Measurements from ENCODE around the gene WASF3.

WASF3 gene

DNA sequence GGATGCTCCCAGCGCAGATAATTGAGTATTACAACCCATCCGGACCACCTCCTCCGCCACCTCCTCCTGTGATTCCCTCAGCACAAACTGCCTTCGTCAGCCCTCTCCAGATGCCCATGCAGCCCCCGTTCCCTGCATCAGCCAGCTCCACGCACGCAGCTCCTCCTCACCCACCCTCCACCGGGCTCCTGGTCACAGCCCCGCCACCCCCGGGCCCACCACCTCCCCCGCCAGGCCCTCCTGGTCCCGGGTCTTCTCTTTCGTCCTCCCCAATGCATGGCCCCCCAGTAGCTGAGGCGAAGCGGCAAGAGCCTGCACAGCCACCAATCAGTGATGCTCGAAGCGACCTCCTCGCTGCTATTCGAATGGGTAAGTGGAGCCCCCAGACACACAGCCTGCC lies 125.1 kb downstream of the WASF3 start:
- no peak overlapping the region for H3K4me3 ChIP-seq (ENCODE audit: low read length)
- H3K9ac ChIP-seq (ENCODE audit: low read length), result no peak overlapping the region
- peaks cover 89% of the 10 kb centered on the region for H3K36me3 ChIP-seq (ENCODE audit: control insufficient read depth, insufficient read depth, low read length, severe bottlenecking)
- no peak for DNase-seq (ENCODE audit: low read depth)
- no peaks in the 10 kb centered on the region for H3K27me3 ChIP-seq (replicated peaks; ENCODE audit: control insufficient read depth, insufficient read depth, low read length)
- peaks cover 21% of the 10 kb centered on the region for H3K4me1 ChIP-seq (ENCODE audit: control insufficient read depth, insufficient read depth, low read length)
- no peaks in the 10 kb centered on the region for H3K9me3 ChIP-seq (ENCODE audit: control insufficient read depth, low read length)

GRCh38 chr13:26685606-26686005 lies 128.1 kb downstream of the WASF3 start:
- Histone ChIP-seq H3K9ac (ENCODE audit: low read length) (no peak overlapping the region), H3K9me3 (ENCODE audit: control insufficient read depth, low read length) (peaks cover 2% of the 10 kb centered on the region), H3K27me3 (replicated peaks; ENCODE audit: control insufficient read depth, insufficient read depth, low read length) (no peaks in the 10 kb centered on the region), H3K4me1 (ENCODE audit: control insufficient read depth, insufficient read depth, low read length) (peaks cover 2% of the 10 kb centered on the region), H3K36me3 (ENCODE audit: control insufficient read depth, insufficient read depth, low read length, severe bottlenecking) (peaks cover 97% of the 10 kb centered on the region), H3K4me3 (ENCODE audit: low read length) (no peak overlapping the region)
- DNase-seq (ENCODE audit: low read depth), result no peak

GRCh38 chr13:26686285-26686684 lies 128.8 kb downstream of the WASF3 start:
- no peak overlapping the region for H3K4me3 ChIP-seq (ENCODE audit: low read length)
- H3K27me3 ChIP-seq (replicated peaks; ENCODE audit: control insufficient read depth, insufficient read depth, low read length), result no peaks in the 10 kb centered on the region
- H3K9ac ChIP-seq (ENCODE audit: low read length), result no peak overlapping the region
- no peak for DNase-seq (ENCODE audit: low read depth)
- peaks cover 2% of the 10 kb centered on the region for H3K4me1 ChIP-seq (ENCODE audit: control insufficient read depth, insufficient read depth, low read length)
- peaks cover 9% of the 10 kb centered on the region for H3K9me3 ChIP-seq (ENCODE audit: control insufficient read depth, low read length)
- H3K36me3 ChIP-seq (ENCODE audit: control insufficient read depth, insufficient read depth, low read length, severe bottlenecking), result peaks cover 92% of the 10 kb centered on the region

DNA sequence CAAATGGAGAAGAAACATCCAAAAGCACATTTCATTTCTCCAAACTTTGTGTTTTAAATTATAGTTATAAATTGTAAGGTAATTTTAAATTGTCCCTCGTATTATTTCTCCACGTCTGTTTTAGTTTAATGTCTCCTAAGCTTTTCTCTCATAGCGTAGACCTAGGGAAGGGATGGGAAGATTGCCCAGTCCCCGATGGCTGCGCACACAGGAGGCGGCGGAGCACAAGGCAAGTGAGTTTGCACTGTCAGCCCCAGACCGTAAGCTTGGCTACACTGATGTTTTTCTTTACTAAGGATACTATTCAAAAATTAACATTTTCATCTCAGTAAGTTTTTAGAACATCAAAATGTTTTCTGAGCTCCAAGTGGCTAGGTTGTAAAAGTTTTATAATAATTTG lies 130.8 kb downstream of the WASF3 start:
- DNase-seq (ENCODE audit: low read depth), result no peak
- peaks cover 9% of the 10 kb centered on the region for H3K9me3 ChIP-seq (ENCODE audit: control insufficient read depth, low read length)
- H3K4me3 ChIP-seq (ENCODE audit: low read length), result no peak overlapping the region
- no peak overlapping the region for H3K9ac ChIP-seq (ENCODE audit: low read length)
- no peaks in the 10 kb centered on the region for H3K27me3 ChIP-seq (replicated peaks; ENCODE audit: control insufficient read depth, insufficient read depth, low read length)
- peaks cover 2% of the 10 kb centered on the region for H3K4me1 ChIP-seq (ENCODE audit: control insufficient read depth, insufficient read depth, low read length)
- H3K36me3 ChIP-seq (ENCODE audit: control insufficient read depth, insufficient read depth, low read length, severe bottlenecking), result peaks cover 81% of the 10 kb centered on the region

GRCh38 chr13:26688980-26689379 lies 131.5 kb downstream of the WASF3 start:
- Histone ChIP-seq H3K36me3 (ENCODE audit: control insufficient read depth, insufficient read depth, low read length, severe bottlenecking) (peaks cover 80% of the 10 kb centered on the region), H3K4me3 (ENCODE audit: low read length) (no peak overlapping the region), H3K9ac (ENCODE audit: low read length) (no peak overlapping the region), H3K9me3 (ENCODE audit: control insufficient read depth, low read length) (peaks cover 9% of the 10 kb centered on the region), H3K27me3 (replicated peaks; ENCODE audit: control insufficient read depth, insufficient read depth, low read length) (no peaks in the 10 kb centered on the region), H3K4me1 (ENCODE audit: control insufficient read depth, insufficient read depth, low read length) (peaks cover 2% of the 10 kb centered on the region)
- no peak for DNase-seq (ENCODE audit: low read depth)

GRCh38 chr13:26693749-26694463 lies 136.4 kb downstream of the WASF3 start:
- no peak for DNase-seq (ENCODE audit: low read depth)
- Histone ChIP-seq H3K4me1 (ENCODE audit: control insufficient read depth, insufficient read depth, low read length) (peaks cover 15% of the 10 kb centered on the region), H3K36me3 (ENCODE audit: control insufficient read depth, insufficient read depth, low read length, severe bottlenecking) (peaks cover 39% of the 10 kb centered on the region), H3K4me3 (ENCODE audit: low read length) (no peak overlapping the region), H3K9ac (ENCODE audit: low read length) (no peak overlapping the region), H3K9me3 (ENCODE audit: control insufficient read depth, low read length) (peaks cover 9% of the 10 kb centered on the region), H3K27me3 (replicated peaks; ENCODE audit: control insufficient read depth, insufficient read depth, low read length) (no peaks in the 10 kb centered on the region)

GRCh38 chr13:26694609-26695359 lies 137.3 kb downstream of the WASF3 start:
- Histone ChIP-seq H3K27me3 (replicated peaks; ENCODE audit: control insufficient read depth, insufficient read depth, low read length) (no peaks in the 10 kb centered on the region), H3K9me3 (ENCODE audit: control insufficient read depth, low read length) (peaks cover 9% of the 10 kb centered on the region), H3K9ac (ENCODE audit: low read length) (no peak overlapping the region), H3K36me3 (ENCODE audit: control insufficient read depth, insufficient read depth, low read length, severe bottlenecking) (peaks cover 30% of the 10 kb centered on the region), H3K4me3 (ENCODE audit: low read length) (no peak overlapping the region), H3K4me1 (ENCODE audit: control insufficient read depth, insufficient read depth, low read length) (peaks cover 15% of the 10 kb centered on the region)
- DNase-seq (ENCODE audit: low read depth), result no peak

DNA sequence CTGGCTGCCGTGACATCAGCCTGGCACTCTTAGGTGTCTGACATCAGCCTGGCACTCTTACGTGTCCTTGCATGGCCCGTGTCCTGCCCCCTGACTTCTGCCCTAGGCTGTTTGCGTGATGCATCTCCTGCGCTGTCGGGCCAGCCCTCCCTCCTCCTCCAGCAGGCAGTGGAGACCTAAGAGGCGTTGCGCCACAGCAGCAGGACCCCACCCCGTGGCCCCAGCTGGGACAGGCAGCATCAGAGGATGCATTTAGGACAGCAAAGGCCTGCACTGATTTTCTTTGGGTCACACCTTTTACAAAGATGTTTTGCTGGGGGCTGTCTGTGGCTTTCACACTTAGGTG lies 137.8 kb downstream of the WASF3 start:
- Histone ChIP-seq H3K4me1 (ENCODE audit: control insufficient read depth, insufficient read depth, low read length) (peaks cover 15% of the 10 kb centered on the region), H3K9ac (ENCODE audit: low read length) (no peak overlapping the region), H3K4me3 (ENCODE audit: low read length) (no peak overlapping the region), H3K9me3 (ENCODE audit: control insufficient read depth, low read length) (peaks cover 9% of the 10 kb centered on the region), H3K27me3 (replicated peaks; ENCODE audit: control insufficient read depth, insufficient read depth, low read length) (no peaks in the 10 kb centered on the region), H3K36me3 (ENCODE audit: control insufficient read depth, insufficient read depth, low read length, severe bottlenecking) (peaks cover 24% of the 10 kb centered on the region)
- DNase-seq (ENCODE audit: low read depth), result no peak

DNA sequence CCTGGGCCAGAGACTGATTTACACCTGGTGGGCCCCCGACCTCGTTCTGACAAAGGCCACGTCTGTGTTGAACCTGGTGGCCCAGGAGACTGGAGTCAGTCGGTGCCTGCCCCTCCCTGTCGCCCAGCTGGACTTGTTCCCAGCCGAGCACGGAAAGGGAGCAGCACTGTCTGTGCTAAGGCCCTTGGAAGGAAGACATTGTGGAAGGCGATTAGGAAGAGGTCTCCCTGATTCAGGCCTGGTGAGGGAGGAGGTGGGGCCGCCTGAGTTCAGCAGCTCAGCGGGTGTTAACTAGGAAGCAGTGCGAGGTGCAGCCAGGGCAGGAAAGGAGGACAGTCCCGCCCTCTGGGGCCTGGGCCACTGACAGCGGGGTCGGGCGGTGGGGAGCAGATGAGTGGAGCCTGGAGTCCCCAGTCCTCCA lies 138.4 kb downstream of the WASF3 start:
- peaks cover 4% of the 10 kb centered on the region for H3K9me3 ChIP-seq (ENCODE audit: control insufficient read depth, low read length)
- peaks cover 22% of the 10 kb centered on the region for H3K36me3 ChIP-seq (ENCODE audit: control insufficient read depth, insufficient read depth, low read length, severe bottlenecking)
- H3K9ac ChIP-seq (ENCODE audit: low read length), result no peak overlapping the region
- H3K27me3 ChIP-seq (replicated peaks; ENCODE audit: control insufficient read depth, insufficient read depth, low read length), result no peaks in the 10 kb centered on the region
- DNase-seq (ENCODE audit: low read depth), result no peak
- H3K4me3 ChIP-seq (ENCODE audit: low read length), result no peak overlapping the region
- peaks cover 15% of the 10 kb centered on the region for H3K4me1 ChIP-seq (ENCODE audit: control insufficient read depth, insufficient read depth, low read length)

DNA sequence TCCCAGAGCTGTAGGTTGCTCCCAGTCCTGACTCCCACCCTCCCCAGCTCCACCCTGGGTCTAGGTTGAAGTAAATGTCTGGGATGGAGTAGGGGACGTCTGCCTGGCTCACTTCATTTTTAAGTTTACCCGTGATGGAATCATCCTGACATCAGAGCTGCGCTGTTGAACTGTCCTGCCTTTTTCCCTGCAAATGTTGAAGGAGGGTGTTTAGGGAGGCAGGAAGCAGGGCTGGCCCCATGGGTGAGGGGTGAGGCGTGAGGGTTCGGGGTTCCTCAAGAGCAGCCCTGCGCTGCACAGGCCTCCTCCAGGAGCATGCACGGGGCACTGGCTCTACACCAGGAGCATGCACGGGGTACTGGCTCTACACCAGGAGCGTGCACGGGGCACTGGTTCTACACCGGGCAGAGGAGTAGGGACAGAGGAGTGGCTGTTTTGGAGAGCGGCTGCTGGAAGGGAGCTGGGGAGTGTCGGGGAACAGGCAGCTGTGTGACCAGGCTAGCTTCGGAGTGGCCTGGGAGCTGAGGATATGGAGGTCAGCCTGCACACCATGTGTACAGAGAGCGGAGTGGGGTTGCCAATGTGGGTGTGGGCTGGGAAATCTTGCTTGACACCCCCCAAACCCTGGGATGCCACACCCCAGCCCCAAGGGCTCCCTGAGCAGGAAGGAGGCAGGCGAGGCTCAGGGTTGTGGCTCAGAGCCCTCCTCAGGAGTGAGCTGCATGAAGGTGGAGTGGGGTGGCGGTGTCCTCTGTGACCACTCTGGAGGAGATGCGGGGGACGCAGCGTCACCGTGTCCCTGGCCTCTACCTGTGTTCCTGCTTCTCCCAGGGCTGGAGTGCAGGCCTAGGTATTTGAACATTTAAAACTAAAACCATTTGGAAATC lies 139.8 kb downstream of the WASF3 start:
- Histone ChIP-seq H3K27me3 (replicated peaks; ENCODE audit: control insufficient read depth, insufficient read depth, low read length) (no peaks in the 10 kb centered on the region), H3K9me3 (ENCODE audit: control insufficient read depth, low read length) (no peaks in the 10 kb centered on the region), H3K4me1 (ENCODE audit: control insufficient read depth, insufficient read depth, low read length) (peaks cover 15% of the 10 kb centered on the region), H3K9ac (ENCODE audit: low read length) (no peak overlapping the region), H3K4me3 (ENCODE audit: low read length) (no peak overlapping the region), H3K36me3 (ENCODE audit: control insufficient read depth, insufficient read depth, low read length, severe bottlenecking) (peaks cover 17% of the 10 kb centered on the region)
- no peak for DNase-seq (ENCODE audit: low read depth)

Data from adipocyte (in vitro differentiated cells).